Omental fat pad (tissue), 4 donors: ENCODE results near the gene WRAP73. TPM values are rescaled to one million over a fixed set of nuclear protein-coding genes. Genes with fewer than 3 reads are reported as not detected.

Experiments
- ATAC-seq: fragments of 150-250 bp; one replicate; pipeline ENCODE4 v1.9.1; 2016; ENCODE audit warnings: mild to moderate bottlenecking, moderate library complexity; ENCODE audit not compliant: low FRiP score
- DNase-seq: peaks from one replicate; pipeline ENCODE4 v3.0.0-alpha.2; 2019; ENCODE audit warnings: low spot score
- CTCF ChIP-seq, 3 donors: fragments of 450-650 bp; IDR thresholded peaks; one replicate each; pipeline ENCODE4 v1.5.1; 2016 to 2017; ENCODE audit warnings: antibody characterized with exemption in 3 of 3, mild to moderate bottlenecking in 3 of 3, moderate library complexity in 2 of 3
- total RNA-seq, 4 donors: library from RNA; depleted of rRNA; stranded (reverse); fragments of >200 nt; gene quantifications; one replicate each; pipeline ENCODE4 v1.1.0, GENCODE V29; 2016

Gene WRAP73
- total RNA-seq, 4 donors from 2014 or later = 10.4 to 31.2 (median 15.5) TPM

DNA sequence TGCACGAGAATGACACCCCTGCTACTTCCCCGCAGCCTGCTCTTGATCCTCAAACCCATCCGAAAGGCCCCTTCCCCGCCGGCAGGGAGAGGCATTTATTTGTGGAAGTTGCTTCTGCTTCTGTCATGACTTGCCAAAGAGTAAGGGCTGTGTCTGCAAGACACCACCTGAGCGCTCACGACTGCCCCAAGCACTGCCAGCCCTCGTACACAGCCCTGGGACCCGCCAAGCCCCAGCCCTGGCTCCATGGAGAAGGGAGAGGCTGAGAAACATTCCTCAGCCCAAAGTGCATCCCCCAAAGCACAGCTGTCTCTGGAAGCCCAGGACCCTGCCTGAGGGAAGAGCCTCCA lies 31.4 kb downstream of the WRAP73 start:
- no peak for TF ChIP-seq CTCF (IDR thresholded peaks at IDR 0.05)
- no peak for ATAC-seq

DNA sequence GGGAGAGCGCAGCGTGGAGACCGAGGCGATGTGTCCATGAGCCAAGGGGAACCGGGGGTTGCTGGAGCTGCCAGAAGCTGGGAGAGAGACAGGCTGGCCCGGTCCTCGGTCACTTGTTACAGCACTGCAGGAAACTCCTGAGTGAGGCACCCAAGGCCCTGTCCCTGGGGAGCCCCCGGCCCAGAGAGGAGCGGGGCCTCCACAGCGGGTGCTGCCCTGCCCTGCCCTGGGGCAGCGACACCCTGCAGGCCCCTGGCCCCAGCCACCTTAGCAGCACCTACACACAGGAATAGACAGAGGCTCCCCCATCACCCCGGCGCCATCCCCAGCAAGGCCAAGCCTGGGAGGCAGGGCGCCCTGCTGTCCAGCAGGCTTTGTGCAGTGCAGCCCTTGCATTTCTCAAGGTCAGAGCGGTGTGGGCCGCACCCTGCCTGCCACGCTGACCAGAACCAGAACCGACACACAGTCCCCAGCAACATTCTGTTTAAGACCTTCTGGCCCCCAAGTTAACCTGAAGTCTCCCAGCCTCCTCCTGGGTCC lies 32.0 kb downstream of the WRAP73 start:
- ATAC-seq = no peak
- DNase-seq = no peak
- no peak for TF ChIP-seq CTCF (IDR thresholded peaks at IDR 0.05)

More for the DNA sequence above, 31.4 kb downstream of the WRAP73 start:
- no peak for DNase-seq

DNA sequence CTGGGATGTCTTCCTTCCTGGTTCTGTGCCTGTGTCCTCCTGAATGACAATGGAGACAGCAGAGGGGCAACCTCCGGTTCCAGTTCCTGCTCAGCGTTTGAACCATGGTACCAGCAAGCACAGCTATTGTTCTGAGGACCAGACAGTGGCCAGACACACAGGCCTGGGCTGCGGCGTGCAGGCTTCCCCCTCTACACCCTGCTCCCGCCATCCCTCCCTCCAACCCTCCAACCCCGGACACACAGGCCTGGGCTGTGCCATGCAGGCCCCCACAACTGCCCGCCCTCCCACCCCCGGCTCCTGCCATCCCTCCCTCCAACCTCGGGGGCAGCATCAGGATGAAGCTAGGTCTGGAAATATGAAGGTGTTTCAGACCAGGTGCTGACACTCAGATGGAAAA lies 33.0 kb downstream of the WRAP73 start:
- ATAC-seq = no peak

GRCh38 chr1:3614755-3615742 lies 34.9 kb downstream of the WRAP73 start:
- ATAC-seq (no peak), DNase-seq (no peak)
- no peak for TF ChIP-seq CTCF (IDR thresholded peaks at IDR 0.05)

More for the DNA sequence above, 33.0 kb downstream of the WRAP73 start:
- no peak for TF ChIP-seq CTCF (IDR thresholded peaks at IDR 0.05)
- DNase-seq = no peak

- ATAC-seq (no peak), DNase-seq (no peak)
- no peak for TF ChIP-seq CTCF (IDR thresholded peaks at IDR 0.05)
Measured at GRCh38 chr1:3612123-3612522, 37.8 kb downstream of the WRAP73 start.

DNA sequence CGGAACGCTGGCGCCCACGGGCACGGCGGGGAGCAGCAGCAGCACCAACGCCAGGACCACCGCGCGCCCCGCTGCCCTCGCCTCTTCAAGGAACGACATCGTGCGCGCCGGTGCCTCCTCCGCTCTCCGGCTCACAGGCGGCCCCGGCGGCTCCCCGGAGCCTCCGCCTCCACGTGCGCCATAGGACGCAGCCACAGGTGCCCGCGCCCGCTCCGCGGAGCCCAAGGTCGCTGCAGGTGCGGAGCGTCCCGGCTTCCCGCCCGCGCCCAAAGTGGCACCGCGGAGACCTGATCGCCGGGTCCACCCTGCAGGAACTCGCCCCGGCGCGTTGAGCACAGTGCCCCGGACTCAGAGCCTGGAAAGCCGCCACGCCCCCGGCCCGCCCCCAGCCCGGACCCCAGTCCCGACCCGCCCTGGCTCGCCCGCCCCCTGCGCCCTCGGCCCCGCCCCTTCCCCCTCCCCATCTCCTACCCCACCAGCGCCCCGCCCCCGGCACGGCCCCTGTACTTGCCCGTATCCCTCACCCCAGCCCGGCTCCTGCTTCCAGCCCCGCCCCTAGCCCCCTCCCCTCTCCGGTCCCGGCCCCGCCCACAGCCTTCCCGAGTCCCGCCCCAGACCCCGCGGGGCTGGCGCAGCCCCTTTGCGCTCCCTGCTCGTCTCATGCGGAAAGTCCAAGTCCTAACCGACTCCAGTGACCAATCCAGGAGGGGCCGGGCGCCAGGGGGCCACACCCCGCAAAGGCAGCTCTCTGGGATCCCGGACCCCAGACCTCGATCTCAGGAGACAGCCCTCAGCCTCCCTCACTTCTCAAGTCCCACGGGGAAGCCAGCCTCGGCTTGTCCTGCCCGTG lies 38.5 kb downstream of the WRAP73 start, which contains the start of gene MEGF6:
MEGF6 (minus strand) TSS at position 339 of the 850 bp plus-strand sequence; CDS start at position 99, 240 bp downstream.
- DNase-seq = peak; percentile 44
- ATAC-seq = peak; percentile 76
- no peak for TF ChIP-seq CTCF (IDR thresholded peaks at IDR 0.05)
